Measurements from ENCODE around the gene CCDC68.
A peak's percentile ranks its signal among the peaks of the same experiment; 100 is the strongest.

Gene CCDC68

DNA sequence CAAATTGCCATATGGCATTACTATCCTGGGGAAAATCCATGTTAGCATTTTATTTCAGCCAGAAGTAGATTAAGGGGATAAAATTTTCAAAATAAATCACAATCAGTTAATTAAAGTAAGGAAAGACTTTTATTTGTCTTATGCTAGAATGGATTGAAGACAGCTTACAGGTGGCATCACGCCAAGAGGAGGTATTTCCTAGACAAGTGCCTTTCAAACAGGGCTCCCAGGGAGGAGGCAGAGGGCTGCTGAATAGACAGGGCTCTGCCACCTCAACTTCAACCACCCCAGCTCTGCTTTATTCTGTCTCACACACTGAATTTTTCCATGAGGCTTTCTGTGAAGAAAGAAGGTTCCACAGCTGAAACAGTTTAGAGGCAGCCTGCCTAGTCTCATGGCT is 12.2 kb downstream of the CCDC68 start:
- no peak for DNase-seq
- Histone ChIP-seq H3K4me1 (ENCODE audit: control insufficient read depth, insufficient read depth, low read length, poor library complexity, severe bottlenecking) (peaks cover 5% of the 10 kb centered on the region), H3K27me3 (replicated peaks; ENCODE audit: control insufficient read depth, insufficient read depth, low read length, poor library complexity, severe bottlenecking) (no peaks in the 10 kb centered on the region), H3K4me3 (ENCODE audit: insufficient read depth, low read depth, low read length, poor library complexity, severe bottlenecking) (no peak overlapping the region), H3K9me3 (ENCODE audit: control insufficient read depth, low read length) (no peaks in the 10 kb centered on the region), H3K36me3 (ENCODE audit: control insufficient read depth, insufficient read depth, low read length) (no peaks in the 10 kb centered on the region), H3K27ac (ENCODE audit: insufficient read depth, low read length, poor library complexity, severe bottlenecking) (no peak overlapping the region)

GRCh38 chr18:54946149-54946581 is 13.1 kb downstream of the CCDC68 start:
- peak overlapping the region; percentile 14 for H3K27ac ChIP-seq (ENCODE audit: insufficient read depth, low read length, poor library complexity, severe bottlenecking)
- peaks cover 5% of the 10 kb centered on the region for H3K4me1 ChIP-seq (ENCODE audit: control insufficient read depth, insufficient read depth, low read length, poor library complexity, severe bottlenecking)
- no peaks in the 10 kb centered on the region for H3K36me3 ChIP-seq (ENCODE audit: control insufficient read depth, insufficient read depth, low read length)
- no peak for DNase-seq
- peak overlapping the region; percentile 65 for H3K4me3 ChIP-seq (ENCODE audit: insufficient read depth, low read depth, low read length, poor library complexity, severe bottlenecking)
- no peaks in the 10 kb centered on the region for H3K27me3 ChIP-seq (replicated peaks; ENCODE audit: control insufficient read depth, insufficient read depth, low read length, poor library complexity, severe bottlenecking)
- H3K9me3 ChIP-seq (ENCODE audit: control insufficient read depth, low read length): no peaks in the 10 kb centered on the region

GRCh38 chr18:54945576-54946125 is 13.6 kb downstream of the CCDC68 start:
- Histone ChIP-seq H3K27ac (ENCODE audit: insufficient read depth, low read length, poor library complexity, severe bottlenecking) (peak overlapping the region; percentile 14), H3K4me1 (ENCODE audit: control insufficient read depth, insufficient read depth, low read length, poor library complexity, severe bottlenecking) (peaks cover 5% of the 10 kb centered on the region), H3K36me3 (ENCODE audit: control insufficient read depth, insufficient read depth, low read length) (no peaks in the 10 kb centered on the region), H3K27me3 (replicated peaks; ENCODE audit: control insufficient read depth, insufficient read depth, low read length, poor library complexity, severe bottlenecking) (no peaks in the 10 kb centered on the region), H3K9me3 (ENCODE audit: control insufficient read depth, low read length) (no peaks in the 10 kb centered on the region), H3K4me3 (ENCODE audit: insufficient read depth, low read depth, low read length, poor library complexity, severe bottlenecking) (peak overlapping the region; percentile 65)
- DNase-seq: no peak

GRCh38 chr18:54942569-54942968 is 16.7 kb downstream of the CCDC68 start:
- no peaks in the 10 kb centered on the region for H3K36me3 ChIP-seq (ENCODE audit: control insufficient read depth, insufficient read depth, low read length)
- no peaks in the 10 kb centered on the region for H3K9me3 ChIP-seq (ENCODE audit: control insufficient read depth, low read length)
- no peaks in the 10 kb centered on the region for H3K27me3 ChIP-seq (replicated peaks; ENCODE audit: control insufficient read depth, insufficient read depth, low read length, poor library complexity, severe bottlenecking)
- no peak for DNase-seq
- H3K4me3 ChIP-seq (ENCODE audit: insufficient read depth, low read depth, low read length, poor library complexity, severe bottlenecking): no peak overlapping the region
- H3K27ac ChIP-seq (ENCODE audit: insufficient read depth, low read length, poor library complexity, severe bottlenecking): no peak overlapping the region
- H3K4me1 ChIP-seq (ENCODE audit: control insufficient read depth, insufficient read depth, low read length, poor library complexity, severe bottlenecking): peaks cover 5% of the 10 kb centered on the region

GRCh38 chr18:54942144-54942543 is 17.1 kb downstream of the CCDC68 start:
- H3K4me3 ChIP-seq (ENCODE audit: insufficient read depth, low read depth, low read length, poor library complexity, severe bottlenecking): no peak overlapping the region
- no peaks in the 10 kb centered on the region for H3K36me3 ChIP-seq (ENCODE audit: control insufficient read depth, insufficient read depth, low read length)
- H3K4me1 ChIP-seq (ENCODE audit: control insufficient read depth, insufficient read depth, low read length, poor library complexity, severe bottlenecking): peaks cover 5% of the 10 kb centered on the region
- no peak overlapping the region for H3K27ac ChIP-seq (ENCODE audit: insufficient read depth, low read length, poor library complexity, severe bottlenecking)
- no peaks in the 10 kb centered on the region for H3K27me3 ChIP-seq (replicated peaks; ENCODE audit: control insufficient read depth, insufficient read depth, low read length, poor library complexity, severe bottlenecking)
- no peaks in the 10 kb centered on the region for H3K9me3 ChIP-seq (ENCODE audit: control insufficient read depth, low read length)
- DNase-seq: no peak

DNA sequence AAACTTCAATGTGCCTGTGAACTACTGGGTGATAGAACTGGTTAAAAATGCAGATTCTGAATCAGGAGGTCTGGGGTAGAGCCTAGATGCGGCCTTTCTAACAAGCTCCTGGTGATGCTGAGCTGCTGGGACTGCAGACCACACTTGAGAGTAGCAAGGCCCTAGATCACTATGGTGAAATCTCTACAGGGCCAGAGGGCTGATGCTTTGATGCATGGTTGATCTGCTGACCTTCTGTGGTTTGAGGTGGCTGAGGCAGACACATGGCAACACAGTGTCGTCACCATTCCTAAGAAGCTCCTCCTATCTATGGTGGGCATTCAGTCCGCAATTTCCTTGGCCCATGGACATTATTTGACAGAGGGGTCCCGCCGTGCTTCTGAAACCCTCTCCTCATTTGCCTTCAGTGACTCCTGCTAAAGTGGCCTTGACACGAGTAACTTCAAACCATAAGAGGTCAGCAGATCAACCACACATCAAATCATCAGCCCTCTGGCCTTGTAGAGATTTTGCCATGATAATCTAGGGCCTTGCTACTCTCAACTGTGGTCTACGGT is 19.8 kb downstream of the CCDC68 start:
- H3K4me3 ChIP-seq (ENCODE audit: insufficient read depth, low read depth, low read length, poor library complexity, severe bottlenecking): no peak overlapping the region
- H3K27ac ChIP-seq (ENCODE audit: insufficient read depth, low read length, poor library complexity, severe bottlenecking): no peak overlapping the region
- no peaks in the 10 kb centered on the region for H3K4me1 ChIP-seq (ENCODE audit: control insufficient read depth, insufficient read depth, low read length, poor library complexity, severe bottlenecking)
- no peaks in the 10 kb centered on the region for H3K27me3 ChIP-seq (replicated peaks; ENCODE audit: control insufficient read depth, insufficient read depth, low read length, poor library complexity, severe bottlenecking)
- no peaks in the 10 kb centered on the region for H3K36me3 ChIP-seq (ENCODE audit: control insufficient read depth, insufficient read depth, low read length)
- DNase-seq: no peak
- H3K9me3 ChIP-seq (ENCODE audit: control insufficient read depth, low read length): no peaks in the 10 kb centered on the region

GRCh38 chr18:54938506-54938905 is 20.8 kb downstream of the CCDC68 start:
- Histone ChIP-seq H3K4me1 (ENCODE audit: control insufficient read depth, insufficient read depth, low read length, poor library complexity, severe bottlenecking) (no peaks in the 10 kb centered on the region), H3K27ac (ENCODE audit: insufficient read depth, low read length, poor library complexity, severe bottlenecking) (no peak overlapping the region), H3K27me3 (replicated peaks; ENCODE audit: control insufficient read depth, insufficient read depth, low read length, poor library complexity, severe bottlenecking) (no peaks in the 10 kb centered on the region), H3K36me3 (ENCODE audit: control insufficient read depth, insufficient read depth, low read length) (no peaks in the 10 kb centered on the region), H3K9me3 (ENCODE audit: control insufficient read depth, low read length) (no peaks in the 10 kb centered on the region), H3K4me3 (ENCODE audit: insufficient read depth, low read depth, low read length, poor library complexity, severe bottlenecking) (no peak overlapping the region)
- no peak for DNase-seq

GRCh38 chr18:54932472-54932871 is 26.8 kb downstream of the CCDC68 start:
- DNase-seq: no peak
- Histone ChIP-seq H3K9me3 (ENCODE audit: control insufficient read depth, low read length) (no peaks in the 10 kb centered on the region), H3K4me3 (ENCODE audit: insufficient read depth, low read depth, low read length, poor library complexity, severe bottlenecking) (no peak overlapping the region), H3K4me1 (ENCODE audit: control insufficient read depth, insufficient read depth, low read length, poor library complexity, severe bottlenecking) (no peaks in the 10 kb centered on the region), H3K27me3 (replicated peaks; ENCODE audit: control insufficient read depth, insufficient read depth, low read length, poor library complexity, severe bottlenecking) (no peaks in the 10 kb centered on the region), H3K27ac (ENCODE audit: insufficient read depth, low read length, poor library complexity, severe bottlenecking) (no peak overlapping the region), H3K36me3 (ENCODE audit: control insufficient read depth, insufficient read depth, low read length) (no peaks in the 10 kb centered on the region)

GRCh38 chr18:54931152-54931551 is 28.1 kb downstream of the CCDC68 start:
- H3K27ac ChIP-seq (ENCODE audit: insufficient read depth, low read length, poor library complexity, severe bottlenecking): no peak overlapping the region
- H3K4me3 ChIP-seq (ENCODE audit: insufficient read depth, low read depth, low read length, poor library complexity, severe bottlenecking): no peak overlapping the region
- DNase-seq: no peak
- H3K4me1 ChIP-seq (ENCODE audit: control insufficient read depth, insufficient read depth, low read length, poor library complexity, severe bottlenecking): no peaks in the 10 kb centered on the region
- no peaks in the 10 kb centered on the region for H3K36me3 ChIP-seq (ENCODE audit: control insufficient read depth, insufficient read depth, low read length)
- H3K27me3 ChIP-seq (replicated peaks; ENCODE audit: control insufficient read depth, insufficient read depth, low read length, poor library complexity, severe bottlenecking): no peaks in the 10 kb centered on the region
- H3K9me3 ChIP-seq (ENCODE audit: control insufficient read depth, low read length): no peaks in the 10 kb centered on the region

DNA sequence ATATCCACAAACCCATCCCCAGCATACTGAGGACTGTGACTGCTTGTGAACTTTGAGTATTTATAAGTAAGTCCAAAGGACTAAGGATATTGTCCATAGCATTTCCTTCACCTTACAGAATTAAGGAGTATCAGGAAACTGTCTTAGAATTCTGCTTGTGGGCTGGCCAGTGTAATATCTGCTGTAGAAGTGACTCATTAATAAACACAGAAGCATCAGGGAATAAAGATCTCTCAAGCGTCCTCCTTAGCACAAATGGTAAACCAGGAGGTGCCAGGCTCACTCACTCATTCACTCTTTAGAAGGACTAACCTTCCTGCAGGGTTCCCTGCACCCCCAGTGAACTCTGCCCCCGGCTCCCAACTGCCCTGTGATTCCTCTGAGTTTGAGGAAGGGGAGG is 31.0 kb downstream of the CCDC68 start:
- Histone ChIP-seq H3K4me3 (ENCODE audit: insufficient read depth, low read depth, low read length, poor library complexity, severe bottlenecking) (no peak overlapping the region), H3K27ac (ENCODE audit: insufficient read depth, low read length, poor library complexity, severe bottlenecking) (no peak overlapping the region), H3K36me3 (ENCODE audit: control insufficient read depth, insufficient read depth, low read length) (no peaks in the 10 kb centered on the region), H3K4me1 (ENCODE audit: control insufficient read depth, insufficient read depth, low read length, poor library complexity, severe bottlenecking) (no peaks in the 10 kb centered on the region), H3K9me3 (ENCODE audit: control insufficient read depth, low read length) (no peaks in the 10 kb centered on the region), H3K27me3 (replicated peaks; ENCODE audit: control insufficient read depth, insufficient read depth, low read length, poor library complexity, severe bottlenecking) (no peaks in the 10 kb centered on the region)
- no peak for DNase-seq

Measured in effector memory CD4-positive, alpha-beta T cell (primary cell).